Retinal pigment epithelial cell (primary cell): ENCODE data around the gene SH3RF3.

ENCODE experiments used
- DNase-seq: peaks from one replicate; pipeline ENCODE4 v3.0.0-alpha.2; 2010; ENCODE audit warnings: low read depth
- H3K4me3 ChIP-seq: 2 replicates; pipeline ENCODE4 v1.5.1; 2011; ENCODE audit warnings: mild to moderate bottlenecking, low read length, control low read depth, moderate library complexity
- TF ChIP-seq, protein P1 (sequence below): conservative IDR thresholded peaks from 2 replicates; pipeline ENCODE4 v1.5.1; 2011; ENCODE audit warnings: low read depth, low read length, control low read depth, inconsistent platforms

The SH3RF3 gene

DNA sequence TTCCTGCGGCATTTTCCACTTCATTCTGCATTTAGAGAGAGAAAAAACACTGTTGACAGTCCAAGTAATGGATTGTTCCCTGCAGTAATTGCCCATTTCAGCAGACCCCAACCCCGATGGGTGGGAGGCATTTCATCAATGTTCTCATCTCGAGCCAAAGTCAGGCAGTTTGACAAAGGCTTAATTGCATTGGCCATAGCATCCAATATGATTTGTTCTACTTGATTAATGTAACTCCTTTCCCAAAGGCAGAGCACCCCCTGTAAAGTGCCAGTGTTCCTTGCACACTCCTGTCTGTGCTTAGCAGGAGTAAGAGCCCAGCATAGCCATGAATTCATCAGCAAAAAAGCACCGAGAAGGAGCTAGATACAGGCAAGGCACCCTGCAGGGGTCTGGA, 310.4 kb downstream of the SH3RF3 start:
- H3K4me3 ChIP-seq, result no peak overlapping the region
- TF ChIP-seq, protein P1, sequence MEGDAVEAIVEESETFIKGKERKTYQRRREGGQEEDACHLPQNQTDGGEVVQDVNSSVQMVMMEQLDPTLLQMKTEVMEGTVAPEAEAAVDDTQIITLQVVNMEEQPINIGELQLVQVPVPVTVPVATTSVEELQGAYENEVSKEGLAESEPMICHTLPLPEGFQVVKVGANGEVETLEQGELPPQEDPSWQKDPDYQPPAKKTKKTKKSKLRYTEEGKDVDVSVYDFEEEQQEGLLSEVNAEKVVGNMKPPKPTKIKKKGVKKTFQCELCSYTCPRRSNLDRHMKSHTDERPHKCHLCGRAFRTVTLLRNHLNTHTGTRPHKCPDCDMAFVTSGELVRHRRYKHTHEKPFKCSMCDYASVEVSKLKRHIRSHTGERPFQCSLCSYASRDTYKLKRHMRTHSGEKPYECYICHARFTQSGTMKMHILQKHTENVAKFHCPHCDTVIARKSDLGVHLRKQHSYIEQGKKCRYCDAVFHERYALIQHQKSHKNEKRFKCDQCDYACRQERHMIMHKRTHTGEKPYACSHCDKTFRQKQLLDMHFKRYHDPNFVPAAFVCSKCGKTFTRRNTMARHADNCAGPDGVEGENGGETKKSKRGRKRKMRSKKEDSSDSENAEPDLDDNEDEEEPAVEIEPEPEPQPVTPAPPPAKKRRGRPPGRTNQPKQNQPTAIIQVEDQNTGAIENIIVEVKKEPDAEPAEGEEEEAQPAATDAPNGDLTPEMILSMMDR, result no peak

DNA sequence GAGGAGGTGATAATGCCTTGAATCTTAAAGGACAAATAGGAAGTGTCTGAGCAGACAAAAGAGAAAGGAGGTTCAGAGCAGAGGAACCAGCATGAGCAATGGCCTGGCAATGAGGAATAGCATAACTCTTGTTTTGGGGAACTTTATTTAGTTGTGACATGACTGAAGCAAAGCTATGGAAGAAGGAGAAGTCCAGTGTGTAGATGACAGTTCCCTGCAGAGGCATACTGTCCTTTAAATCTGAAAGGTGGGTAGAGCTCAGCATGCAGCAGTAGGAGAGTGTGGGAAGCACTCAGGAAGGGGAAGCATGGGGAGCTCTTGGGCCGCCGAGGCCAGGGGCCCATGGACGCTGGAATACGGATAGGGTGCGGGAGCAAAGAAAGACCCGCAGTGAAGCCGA, 311.0 kb downstream of the SH3RF3 start:
- TF ChIP-seq, protein P1, result no peak
- no peak overlapping the region for H3K4me3 ChIP-seq
- DNase-seq, result no peak

More for the DNA sequence above, 310.4 kb downstream of the SH3RF3 start:
- no peak for DNase-seq

DNA sequence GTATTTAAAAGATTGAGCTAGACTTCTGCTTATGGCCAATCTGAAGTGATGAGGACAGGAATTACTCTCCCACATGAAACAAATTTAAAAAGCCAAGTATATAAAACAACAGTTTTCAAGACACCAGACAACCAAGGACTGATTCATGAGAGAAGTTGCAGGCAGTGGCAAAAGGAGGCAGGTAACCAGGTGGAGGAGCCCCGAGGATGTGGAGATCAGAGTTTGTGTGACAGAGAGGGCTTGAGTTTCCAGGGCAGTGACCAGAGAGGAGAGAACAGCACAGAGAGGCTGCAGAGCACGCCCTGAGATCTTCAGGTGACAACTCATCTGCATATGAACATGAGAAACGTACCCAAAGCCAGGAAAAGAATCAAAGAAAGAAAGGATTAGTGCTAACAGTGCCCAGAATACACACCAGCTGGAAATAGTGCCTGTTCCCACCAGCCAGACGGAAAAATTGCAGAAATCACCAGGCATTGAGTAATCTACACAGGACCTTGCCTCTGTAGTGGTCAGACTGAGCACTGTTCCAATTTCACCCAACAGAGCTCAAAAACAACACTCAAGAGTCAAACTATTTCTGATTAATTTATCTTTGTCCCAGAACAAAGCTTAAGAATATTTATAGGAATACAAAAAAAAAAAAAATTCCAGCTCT, 311.6 kb downstream of the SH3RF3 start:
- DNase-seq, result no peak
- TF ChIP-seq, protein P1, result no peak
- no peak overlapping the region for H3K4me3 ChIP-seq

DNA sequence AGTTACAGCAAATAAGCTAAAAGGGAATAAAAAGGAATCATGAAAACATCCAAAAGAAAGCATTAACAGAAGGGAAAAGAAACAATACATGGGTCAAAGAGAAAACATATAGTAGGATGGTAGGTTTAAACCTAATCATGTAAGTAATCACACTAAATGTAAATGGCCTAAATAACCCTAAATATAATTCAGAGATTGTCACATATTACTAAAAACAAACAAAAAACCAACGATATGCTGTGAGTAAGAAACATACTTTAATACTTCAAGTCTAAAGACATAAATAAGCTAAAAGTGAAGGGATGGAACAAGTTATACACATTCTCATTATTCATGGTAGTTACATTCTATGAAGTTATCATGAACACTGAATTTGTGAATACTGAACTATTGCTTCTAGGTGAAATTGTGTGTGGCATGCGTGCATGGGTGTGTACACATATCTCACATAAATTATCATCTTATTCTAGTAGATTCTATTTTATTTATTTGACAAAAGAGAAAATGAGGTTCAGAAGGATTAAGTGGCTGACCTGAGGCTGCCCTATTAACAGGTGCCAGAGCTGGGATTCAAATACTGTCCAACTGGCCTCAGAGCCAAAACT, 313.8 kb downstream of the SH3RF3 start:
- TF ChIP-seq, protein P1, result no peak
- no peak for DNase-seq
- H3K4me3 ChIP-seq, result no peak overlapping the region

DNA sequence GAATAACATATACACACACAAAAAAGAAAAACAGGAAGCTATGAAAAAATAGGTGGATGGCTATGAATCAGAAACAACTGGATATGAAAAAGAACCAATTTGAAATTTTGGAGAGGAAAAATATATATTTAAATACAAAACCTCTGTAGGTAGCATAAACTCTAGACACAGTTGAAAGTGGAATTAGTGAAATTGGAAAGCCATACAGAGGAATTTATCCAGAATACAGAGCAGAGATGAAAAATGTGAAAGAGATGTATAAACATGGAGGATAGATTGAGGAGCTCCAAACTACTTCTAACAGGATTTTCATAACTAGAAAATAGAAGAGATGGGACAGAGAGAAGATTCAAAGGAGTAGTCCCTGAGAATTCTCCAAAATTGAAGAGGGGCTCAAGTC, 315.9 kb downstream of the SH3RF3 start:
- no peak for DNase-seq
- TF ChIP-seq, protein P1, result no peak

DNA sequence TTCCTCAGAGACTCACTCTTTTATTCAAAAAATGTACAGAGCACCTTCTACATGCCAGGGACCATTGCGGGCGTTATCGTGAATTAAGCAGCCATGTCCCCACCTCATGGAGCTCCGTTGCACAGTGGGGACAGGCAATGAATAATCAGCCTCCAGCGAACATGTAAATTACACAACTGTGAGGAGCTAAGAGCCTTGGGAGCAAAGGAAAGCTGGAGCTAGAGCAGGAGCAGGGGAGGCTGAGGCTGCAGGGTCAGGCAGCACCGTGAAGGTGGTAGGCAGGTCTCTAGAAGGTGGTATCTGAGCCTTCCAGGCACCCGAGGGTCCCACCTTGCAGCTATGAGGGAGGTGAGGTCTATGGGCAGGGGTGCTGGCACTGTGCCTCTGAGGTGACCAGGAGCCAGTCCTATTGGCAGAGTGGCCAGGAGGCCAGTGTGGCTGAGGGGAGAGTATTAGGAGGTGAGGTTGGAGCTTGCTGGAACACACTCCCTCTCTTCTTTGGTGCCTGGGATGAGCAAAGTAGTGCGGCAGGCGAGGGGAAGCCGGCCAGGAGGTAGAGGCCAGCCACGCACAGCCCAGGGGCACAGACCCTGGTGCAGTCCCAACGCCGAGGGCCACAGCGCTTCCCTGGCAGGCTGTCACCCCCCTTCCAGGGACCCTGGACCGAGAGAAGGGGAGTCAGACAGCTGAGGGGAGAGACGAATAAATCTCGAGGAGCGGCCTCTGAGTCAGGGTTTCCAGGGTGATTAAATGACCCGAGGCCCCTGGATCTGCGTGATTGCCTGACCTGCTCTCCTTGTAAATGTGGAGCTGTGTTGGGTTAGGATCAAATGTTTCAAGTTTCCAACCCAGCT, 317.5 kb downstream of the SH3RF3 start:
- no peak for DNase-seq
- TF ChIP-seq, protein P1, result no peak
- no peak overlapping the region for H3K4me3 ChIP-seq

More for the DNA sequence above, 315.9 kb downstream of the SH3RF3 start:
- no peak overlapping the region for H3K4me3 ChIP-seq
